HepG2 (cell line): ENCODE data around the gene TARDBP. TPM values are rescaled to one million over a fixed set of nuclear protein-coding genes. Genes with fewer than 3 reads are reported as not detected.
A peak's percentile ranks its signal among the peaks of the same experiment; 100 is the strongest.

Experiments
- CREM ChIP-seq, 2 experiments: sonication (generic) in 1 of 2; formaldehyde crosslinking in 1 of 2; IDR thresholded peaks; 2 replicates each; pipeline versions ENCODE4 v1.4.0 to v1.6.1; 2016 to 2020; ENCODE audit warnings: antibody characterized with exemption in 1 of 2, mild to moderate bottlenecking in 1 of 2, missing genetic modification reagents in 1 of 2
- EHMT2 ChIP-seq: fragments of 200-600 bp; sonication (generic); IDR thresholded peaks from 2 replicates; pipeline ENCODE4 v1.7.0; 2017; ENCODE audit warnings: antibody characterized with exemption, low read depth, low read length, borderline replicate concordance
- ELF3 ChIP-seq: IDR thresholded peaks from 2 replicates; pipeline ENCODE4 v1.6.1; 2016; ENCODE audit warnings: missing genetic modification reagents, missing compliant biosample characterization
- GFI1 ChIP-seq: sonication (generic); formaldehyde crosslinking; IDR thresholded peaks from 2 replicates; pipeline ENCODE4 v1.5.0; 2020; ENCODE audit warnings: missing genetic modification reagents, mild to moderate bottlenecking, borderline replicate concordance
- KDM5A ChIP-seq: fragments of 200-600 bp; sonication (generic); IDR thresholded peaks from 2 replicates; pipeline ENCODE4 v1.7.0; 2018; ENCODE audit warnings: antibody characterized with exemption, mild to moderate bottlenecking, low read length, borderline replicate concordance
- PHF8 ChIP-seq: sonication (generic); formaldehyde crosslinking; IDR thresholded peaks from 2 replicates; pipeline ENCODE4 v1.5.0; 2020; ENCODE audit warnings: missing genetic modification reagents
- POLR2AphosphoS5 ChIP-seq: IDR thresholded peaks from 2 replicates; pipeline ENCODE4 v1.6.1; 2012; ENCODE audit warnings: low read depth, low read length
- SP4 ChIP-seq: sonication (generic); formaldehyde crosslinking; IDR thresholded peaks from 2 replicates; pipeline ENCODE4 v1.8.1; 2023; ENCODE audit warnings: mild to moderate bottlenecking, missing genetic modification reagents
- TARDBP ChIP-seq: sonication (generic); formaldehyde crosslinking; IDR thresholded peaks from 2 replicates; pipeline ENCODE4 v1.8.0; 2022; ENCODE audit warnings: mild to moderate bottlenecking, missing genetic modification reagents
- ZFX ChIP-seq: sonication (generic); formaldehyde crosslinking; IDR thresholded peaks from 2 replicates; pipeline ENCODE4 v1.4.0; 2020; ENCODE audit warnings: mild to moderate bottlenecking, low read depth, missing genetic modification reagents, moderate library complexity
- ZNF232 ChIP-seq: sonication (generic); formaldehyde crosslinking; IDR thresholded peaks from 2 replicates; pipeline ENCODE4 v1.4.0; 2020; ENCODE audit warnings: missing genetic modification reagents, borderline replicate concordance
- ZNF263 ChIP-seq: sonication (generic); formaldehyde crosslinking; IDR thresholded peaks from 2 replicates; pipeline ENCODE4 v1.4.0; 2020; ENCODE audit warnings: missing genetic modification reagents
- ZNF558 ChIP-seq: sonication (generic); formaldehyde crosslinking; IDR thresholded peaks from 2 replicates; pipeline ENCODE4 v1.9.0; 2022; ENCODE audit warnings: mild to moderate bottlenecking, missing genetic modification reagents, borderline replicate concordance
- ZSCAN21 ChIP-seq: sonication (generic); formaldehyde crosslinking; IDR thresholded peaks from 2 replicates; pipeline ENCODE4 v1.8.0; 2022; ENCODE audit warnings: mild to moderate bottlenecking, missing genetic modification reagents, moderate library complexity, borderline replicate concordance
- polyA plus RNA-seq, 8 experiments: library from polyadenylated mRNA; depleted of rRNA in 3 of 8; stranded (reverse) in 7 of 8; unstranded in 1 of 8; fragments of >200 nt; fragmentation: Illumina TruSeq in 4 of 8; extraction: Trizol in 4 of 8; gene quantifications; 2 replicates each; pipeline versions ENCODE4 v1.2.1 to v1.2.3, GENCODE V29; 2011 to 2016; ENCODE audit warnings: low read depth in 4 of 8, missing spikeins in 1 of 8, mixed read lengths in 1 of 8; ENCODE audit not compliant: insufficient read depth in 1 of 8
- total RNA-seq, 5 experiments: library from RNA; depleted of rRNA; stranded (reverse); fragments of >200 nt; fragmentation: Illumina TruSeq; extraction: Trizol; gene quantifications; 2 replicates each; pipeline ENCODE4 v1.2.3, GENCODE V29; 2016; ENCODE audit warnings: low read depth in 1 of 5
- TF ChIP-seq, protein P1 (sequence below): sonication (generic); formaldehyde crosslinking; IDR thresholded peaks from 2 replicates; pipeline ENCODE4 v1.4.0; 2020; ENCODE audit warnings: missing genetic modification reagents
- TF ChIP-seq, protein P2 (sequence below): sonication (generic); formaldehyde crosslinking; IDR thresholded peaks from 2 replicates; pipeline ENCODE4 v1.5.0; 2020; ENCODE audit warnings: missing genetic modification reagents
- TF ChIP-seq, protein P3 (sequence below): sonication (generic); formaldehyde crosslinking; IDR thresholded peaks from 2 replicates; pipeline ENCODE4 v1.5.0; 2020; ENCODE audit warnings: mild to moderate bottlenecking, missing genetic modification reagents
- TF ChIP-seq, protein P4 (sequence below): sonication (generic); formaldehyde crosslinking; IDR thresholded peaks from 2 replicates; pipeline ENCODE4 v1.5.1; 2020; ENCODE audit warnings: mild to moderate bottlenecking, missing genetic modification reagents, moderate library complexity

The TARDBP gene
- total and polyA plus RNA-seq, 2 of the 13 experiments (the other 11 are each of a cell fraction or from before 2014, with no cell fraction given) = 62.4 to 93.0 TPM

DNA sequence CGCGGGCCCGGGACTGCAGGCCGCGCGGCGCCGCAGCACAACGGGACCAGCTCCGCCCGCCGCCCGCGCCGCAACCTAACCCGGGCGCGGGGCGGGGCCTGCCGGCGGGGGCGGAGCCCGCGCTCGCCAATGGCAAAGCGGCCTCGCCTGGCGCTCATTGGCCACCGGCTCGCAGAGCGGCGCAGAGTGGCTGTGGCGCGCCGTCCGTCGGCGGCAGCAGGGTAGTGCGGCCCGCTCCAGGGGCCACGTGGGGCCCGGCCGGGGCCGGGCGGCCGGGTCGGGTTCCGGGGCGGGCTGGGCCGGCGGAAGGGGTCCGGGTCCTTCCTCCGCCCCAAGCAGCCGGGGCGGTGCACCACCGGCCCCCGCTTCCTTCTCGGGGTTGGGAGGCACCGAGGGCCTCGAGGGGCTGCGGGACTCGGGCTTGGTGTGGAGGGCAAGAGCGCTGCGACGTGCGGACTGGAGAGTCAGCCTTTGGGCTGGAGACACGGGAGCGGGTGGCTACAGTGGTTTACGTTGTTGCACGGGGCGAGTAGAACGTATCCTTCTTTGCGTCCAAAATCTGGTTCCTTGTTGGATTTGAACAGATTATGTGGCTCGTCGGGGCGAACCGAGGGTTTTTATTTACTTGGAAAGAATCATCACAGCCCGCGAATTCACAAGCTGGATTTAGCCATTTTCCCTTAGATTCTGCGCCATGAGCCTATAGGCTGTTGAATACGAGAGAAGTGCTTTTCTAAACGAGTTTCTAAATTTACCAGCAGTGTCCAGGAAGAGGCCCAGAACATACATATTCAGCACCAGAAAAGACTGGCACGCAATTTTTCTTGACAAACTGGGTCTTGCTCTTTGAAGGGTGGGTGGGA lies 47.7 kb downstream of the TARDBP start, which contains the start of gene SRM (continued):
- TF ChIP-seq ZFX (CRISPR knock-in tag) (peak; percentile 71; the same call in 1 of the 2 replicates), SP4 (CRISPR knock-in tag) (peak; percentile 70), EHMT2 (no peak), CREM (IDR thresholded peaks at IDR 0.05) (no peak), CREM (CRISPR knock-in tag; IDR thresholded peaks at IDR 0.05) (no peak), ZNF263 (CRISPR knock-in tag) (no peak), POLR2AphosphoS5 (peak; percentile 68), ZSCAN21 (CRISPR knock-in tag) (0 out of 2 replicates have a peak, but pooled peaks have one; percentile 14), ZNF558 (peak; percentile 88; the same call in 1 of the 2 replicates), KDM5A (peak; percentile 56; the same call in 1 of the 2 replicates), TARDBP (CRISPR knock-in tag) (no peak), ELF3 (peak; percentile 43; the same call in 1 of the 2 replicates), PHF8 (CRISPR knock-in tag) (peak; percentile 79), GFI1 (0 out of 2 replicates have a peak, but pooled peaks have one; percentile 14), ZNF232 (CRISPR knock-in tag) (no peak)
- TF ChIP-seq, protein P1, sequence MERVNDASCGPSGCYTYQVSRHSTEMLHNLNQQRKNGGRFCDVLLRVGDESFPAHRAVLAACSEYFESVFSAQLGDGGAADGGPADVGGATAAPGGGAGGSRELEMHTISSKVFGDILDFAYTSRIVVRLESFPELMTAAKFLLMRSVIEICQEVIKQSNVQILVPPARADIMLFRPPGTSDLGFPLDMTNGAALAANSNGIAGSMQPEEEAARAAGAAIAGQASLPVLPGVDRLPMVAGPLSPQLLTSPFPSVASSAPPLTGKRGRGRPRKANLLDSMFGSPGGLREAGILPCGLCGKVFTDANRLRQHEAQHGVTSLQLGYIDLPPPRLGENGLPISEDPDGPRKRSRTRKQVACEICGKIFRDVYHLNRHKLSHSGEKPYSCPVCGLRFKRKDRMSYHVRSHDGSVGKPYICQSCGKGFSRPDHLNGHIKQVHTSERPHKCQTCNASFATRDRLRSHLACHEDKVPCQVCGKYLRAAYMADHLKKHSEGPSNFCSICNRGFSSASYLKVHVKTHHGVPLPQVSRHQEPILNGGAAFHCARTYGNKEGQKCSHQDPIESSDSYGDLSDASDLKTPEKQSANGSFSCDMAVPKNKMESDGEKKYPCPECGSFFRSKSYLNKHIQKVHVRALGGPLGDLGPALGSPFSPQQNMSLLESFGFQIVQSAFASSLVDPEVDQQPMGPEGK (CRISPR knock-in tag) = peak; percentile 78
- TF ChIP-seq, protein P2, sequence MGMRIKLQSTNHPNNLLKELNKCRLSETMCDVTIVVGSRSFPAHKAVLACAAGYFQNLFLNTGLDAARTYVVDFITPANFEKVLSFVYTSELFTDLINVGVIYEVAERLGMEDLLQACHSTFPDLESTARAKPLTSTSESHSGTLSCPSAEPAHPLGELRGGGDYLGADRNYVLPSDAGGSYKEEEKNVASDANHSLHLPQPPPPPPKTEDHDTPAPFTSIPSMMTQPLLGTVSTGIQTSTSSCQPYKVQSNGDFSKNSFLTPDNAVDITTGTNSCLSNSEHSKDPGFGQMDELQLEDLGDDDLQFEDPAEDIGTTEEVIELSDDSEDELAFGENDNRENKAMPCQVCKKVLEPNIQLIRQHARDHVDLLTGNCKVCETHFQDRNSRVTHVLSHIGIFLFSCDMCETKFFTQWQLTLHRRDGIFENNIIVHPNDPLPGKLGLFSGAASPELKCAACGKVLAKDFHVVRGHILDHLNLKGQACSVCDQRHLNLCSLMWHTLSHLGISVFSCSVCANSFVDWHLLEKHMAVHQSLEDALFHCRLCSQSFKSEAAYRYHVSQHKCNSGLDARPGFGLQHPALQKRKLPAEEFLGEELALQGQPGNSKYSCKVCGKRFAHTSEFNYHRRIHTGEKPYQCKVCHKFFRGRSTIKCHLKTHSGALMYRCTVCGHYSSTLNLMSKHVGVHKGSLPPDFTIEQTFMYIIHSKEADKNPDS = no peak
- TF ChIP-seq, protein P3, sequence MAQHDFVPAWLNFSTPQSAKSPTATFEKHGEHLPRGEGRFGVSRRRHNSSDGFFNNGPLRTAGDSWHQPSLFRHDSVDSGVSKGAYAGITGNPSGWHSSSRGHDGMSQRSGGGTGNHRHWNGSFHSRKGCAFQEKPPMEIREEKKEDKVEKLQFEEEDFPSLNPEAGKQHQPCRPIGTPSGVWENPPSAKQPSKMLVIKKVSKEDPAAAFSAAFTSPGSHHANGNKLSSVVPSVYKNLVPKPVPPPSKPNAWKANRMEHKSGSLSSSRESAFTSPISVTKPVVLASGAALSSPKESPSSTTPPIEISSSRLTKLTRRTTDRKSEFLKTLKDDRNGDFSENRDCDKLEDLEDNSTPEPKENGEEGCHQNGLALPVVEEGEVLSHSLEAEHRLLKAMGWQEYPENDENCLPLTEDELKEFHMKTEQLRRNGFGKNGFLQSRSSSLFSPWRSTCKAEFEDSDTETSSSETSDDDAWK (CRISPR knock-in tag) = no peak
- TF ChIP-seq, protein P4, sequence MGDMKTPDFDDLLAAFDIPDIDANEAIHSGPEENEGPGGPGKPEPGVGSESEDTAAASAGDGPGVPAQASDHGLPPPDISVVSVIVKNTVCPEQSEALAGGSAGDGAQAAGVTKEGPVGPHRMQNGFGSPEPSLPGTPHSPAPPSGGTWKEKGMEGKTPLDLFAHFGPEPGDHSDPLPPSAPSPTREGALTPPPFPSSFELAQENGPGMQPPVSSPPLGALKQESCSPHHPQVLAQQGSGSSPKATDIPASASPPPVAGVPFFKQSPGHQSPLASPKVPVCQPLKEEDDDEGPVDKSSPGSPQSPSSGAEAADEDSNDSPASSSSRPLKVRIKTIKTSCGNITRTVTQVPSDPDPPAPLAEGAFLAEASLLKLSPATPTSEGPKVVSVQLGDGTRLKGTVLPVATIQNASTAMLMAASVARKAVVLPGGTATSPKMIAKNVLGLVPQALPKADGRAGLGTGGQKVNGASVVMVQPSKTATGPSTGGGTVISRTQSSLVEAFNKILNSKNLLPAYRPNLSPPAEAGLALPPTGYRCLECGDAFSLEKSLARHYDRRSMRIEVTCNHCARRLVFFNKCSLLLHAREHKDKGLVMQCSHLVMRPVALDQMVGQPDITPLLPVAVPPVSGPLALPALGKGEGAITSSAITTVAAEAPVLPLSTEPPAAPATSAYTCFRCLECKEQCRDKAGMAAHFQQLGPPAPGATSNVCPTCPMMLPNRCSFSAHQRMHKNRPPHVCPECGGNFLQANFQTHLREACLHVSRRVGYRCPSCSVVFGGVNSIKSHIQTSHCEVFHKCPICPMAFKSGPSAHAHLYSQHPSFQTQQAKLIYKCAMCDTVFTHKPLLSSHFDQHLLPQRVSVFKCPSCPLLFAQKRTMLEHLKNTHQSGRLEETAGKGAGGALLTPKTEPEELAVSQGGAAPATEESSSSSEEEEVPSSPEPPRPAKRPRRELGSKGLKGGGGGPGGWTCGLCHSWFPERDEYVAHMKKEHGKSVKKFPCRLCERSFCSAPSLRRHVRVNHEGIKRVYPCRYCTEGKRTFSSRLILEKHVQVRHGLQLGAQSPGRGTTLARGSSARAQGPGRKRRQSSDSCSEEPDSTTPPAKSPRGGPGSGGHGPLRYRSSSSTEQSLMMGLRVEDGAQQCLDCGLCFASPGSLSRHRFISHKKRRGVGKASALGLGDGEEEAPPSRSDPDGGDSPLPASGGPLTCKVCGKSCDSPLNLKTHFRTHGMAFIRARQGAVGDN (CRISPR knock-in tag) = peak; percentile 40; the same call in 1 of the 2 replicates
